SK-N-SH (cell line): Measurements from ENCODE around the gene BAIAP3. TPM values are rescaled to one million over a fixed set of nuclear protein-coding genes. Genes with fewer than 3 reads are reported as not detected.

Source experiments
- CTCF ChIA-PET: fragments of 300-600, 350-600 bp; formaldehyde crosslinking; extraction: SDS; loops from one replicate; lab custom pipeline; 2021; lab: Yijun Ruan, JAX
- POLR2A ChIA-PET: fragments of 350-600 bp; sonication (Branson Sonifier 250); formaldehyde crosslinking; extraction: SDS; loops from one replicate; lab custom pipeline; 2020; ENCODE audit warnings: antibody characterized with exemption, inconsistent platforms; lab: Yijun Ruan, JAX
- DNase-seq: peaks from one replicate; pipeline ENCODE4 v3.0.0; 2012
- H2AFZ ChIP-seq: fragments of 200-600 bp; sonication (generic); 2 replicates; pipeline ENCODE4 v1.8.1; 2016; ENCODE audit warnings: antibody characterized with exemption, mild to moderate bottlenecking, low read depth
- H3F3A ChIP-seq: fragments of 200-600 bp; sonication (generic); replicated peaks from 2 replicates; pipeline ENCODE3; 2016; ENCODE audit warnings: antibody characterized with exemption, mild to moderate bottlenecking; ENCODE audit not compliant: insufficient read depth
- H3K27ac ChIP-seq, 2 experiments: fragments of 200-500 bp in 1 of 2; fragments of 200-600 bp in 1 of 2; sonication (Bioruptor generic) in 1 of 2; sonication (generic), shearing (Covaris generic) in 1 of 2; 2 replicates each; pipeline versions ENCODE4 v1.5.1 to v1.6.1; 2014 to 2016; ENCODE audit warnings: low read depth in 2 of 2, inconsistent platforms in 1 of 2, low read length in 1 of 2, mild to moderate bottlenecking in 1 of 2, mixed read lengths in 1 of 2
- H3K27me3 ChIP-seq: fragments of 200-600 bp; sonication (generic), shearing (Covaris generic); 2 replicates; pipeline ENCODE4 v1.6.1; 2016; ENCODE audit warnings: mixed run types; ENCODE audit not compliant: insufficient read depth
- H3K36me3 ChIP-seq, 2 experiments: fragments of 200-500 bp in 1 of 2; fragments of 200-600 bp in 1 of 2; sonication (Bioruptor generic) in 1 of 2; sonication (generic) in 1 of 2; replicated peaks in 1 of 2; 2 replicates each; pipeline versions ENCODE3 to v1.5.1; 2014 to 2016; ENCODE audit warnings: low read length in 1 of 2, mild to moderate bottlenecking in 1 of 2; ENCODE audit not compliant: insufficient read depth in 2 of 2, control insufficient read depth in 1 of 2
- H3K4me1 ChIP-seq, 2 experiments: fragments of 200-500 bp in 1 of 2; fragments of 200-600 bp in 1 of 2; sonication (Bioruptor generic) in 1 of 2; sonication (generic), shearing (Covaris generic) in 1 of 2; 2 replicates each; pipeline versions ENCODE4 v1.5.1 to v1.6.1; 2014 to 2016; ENCODE audit warnings: low read depth in 1 of 2, low read length in 1 of 2, mixed run types in 1 of 2; ENCODE audit not compliant: insufficient read depth in 2 of 2, control insufficient read depth in 1 of 2
- H3K4me2 ChIP-seq: fragments of 200-600 bp; sonication (generic), shearing (Covaris generic); 2 replicates; pipeline ENCODE4 v1.6.1; 2017; ENCODE audit warnings: mixed run types
- H3K4me3 ChIP-seq, 2 experiments: fragments of 200-500 bp in 1 of 2; fragments of 200-600 bp in 1 of 2; sonication (Bioruptor generic) in 1 of 2; sonication (generic), shearing (Covaris generic) in 1 of 2; 2 replicates each; pipeline versions ENCODE4 v1.5.1 to v1.8.1; 2014 to 2016; ENCODE audit warnings: low read depth in 2 of 2, inconsistent platforms in 1 of 2, low read length in 1 of 2, mild to moderate bottlenecking in 1 of 2, mixed read lengths in 1 of 2, moderate library complexity in 1 of 2
- H3K79me2 ChIP-seq: fragments of 200-600 bp; sonication (generic); 2 replicates; pipeline ENCODE4 v1.8.1; 2017; ENCODE audit warnings: mild to moderate bottlenecking; ENCODE audit not compliant: insufficient read depth
- H3K9ac ChIP-seq: fragments of 200-600 bp; sonication (generic); 2 replicates; pipeline ENCODE4 v1.6.1; 2017; ENCODE audit warnings: mixed run types
- H3K9me2 ChIP-seq: fragments of 200-600 bp; sonication (generic); 2 replicates; pipeline ENCODE4 v1.6.1; 2017; ENCODE audit warnings: mixed run types
- H3K9me3 ChIP-seq: fragments of 200-600 bp; sonication (generic); 2 replicates; pipeline ENCODE4 v1.6.1; 2017; ENCODE audit warnings: mixed run types, mild to moderate bottlenecking, moderate library complexity
- H4K20me1 ChIP-seq: fragments of 200-600 bp; sonication (generic); 2 replicates; pipeline ENCODE4 v1.6.1; 2017; ENCODE audit warnings: mild to moderate bottlenecking, mixed run types; ENCODE audit not compliant: insufficient read depth
- CHD2 ChIP-seq: fragments of 150-350 bp; IDR thresholded peaks from 2 replicates; pipeline ENCODE4 v1.6.1; 2018; ENCODE audit warnings: low read length; ENCODE audit not compliant: partially characterized antibody
- ELF1 ChIP-seq: IDR thresholded peaks from 2 replicates; pipeline ENCODE4 v1.4.0; 2012
- EP300 ChIP-seq, 2 experiments: IDR thresholded peaks; 2 replicates each; pipeline versions ENCODE4 v1.4.0 to v1.6.1; 2012; ENCODE audit warnings: borderline replicate concordance in 1 of 2, low read depth in 1 of 2, low read length in 1 of 2
- FOSL2 ChIP-seq: IDR thresholded peaks from 2 replicates; pipeline ENCODE4 v1.4.0; 2012; ENCODE audit warnings: low read depth, mild to moderate bottlenecking, moderate library complexity, borderline replicate concordance
- FOXJ3 ChIP-seq: sonication (generic); formaldehyde crosslinking; IDR thresholded peaks from 2 replicates; pipeline ENCODE4 v1.5.1; 2020; ENCODE audit warnings: mild to moderate bottlenecking, missing genetic modification reagents
- GABPA ChIP-seq: IDR thresholded peaks from 2 replicates; pipeline ENCODE4 v1.4.0; 2012; ENCODE audit warnings: low read depth, mild to moderate bottlenecking
- IRF3 ChIP-seq: fragments of 150-350 bp; IDR thresholded peaks from 2 replicates; pipeline ENCODE4 v1.6.1; 2016; ENCODE audit warnings: mild to moderate bottlenecking, low read depth, low read length
- JUND ChIP-seq: IDR thresholded peaks from 2 replicates; pipeline ENCODE4 v1.4.0; 2012
- NRF1 ChIP-seq: IDR thresholded peaks from 2 replicates; pipeline ENCODE4 v1.6.1; 2012; ENCODE audit warnings: low read depth, mild to moderate bottlenecking, low read length
- POLR2AphosphoS5 ChIP-seq: IDR thresholded peaks from 2 replicates; pipeline ENCODE4 v1.6.1; 2012; ENCODE audit warnings: low read depth, low read length
- RCOR1 ChIP-seq: fragments of 150-350 bp; IDR thresholded peaks from 2 replicates; pipeline ENCODE4 v1.6.1; 2017; ENCODE audit warnings: antibody characterized with exemption, low read length
- RFX5 ChIP-seq: IDR thresholded peaks from 2 replicates; pipeline ENCODE4 v1.6.1; 2012; ENCODE audit warnings: mild to moderate bottlenecking, improper control_type of control experiment, low read length
- RXRA ChIP-seq: IDR thresholded peaks from 2 replicates; pipeline ENCODE4 v1.4.0; 2012; ENCODE audit warnings: low read depth, mild to moderate bottlenecking, borderline replicate concordance
- SMC3 ChIP-seq: IDR thresholded peaks from 2 replicates; pipeline ENCODE4 v1.6.1; 2012; ENCODE audit warnings: low read depth, low read length, improper control_type of control experiment
- TAF1 ChIP-seq: IDR thresholded peaks from 2 replicates; pipeline ENCODE4 v1.6.1; 2012; ENCODE audit warnings: low read depth, mild to moderate bottlenecking, low read length, moderate library complexity, borderline replicate concordance
- TCF12 ChIP-seq: IDR thresholded peaks from 2 replicates; pipeline ENCODE4 v1.4.0; 2012
- WGBS: methylation state at CpG from one replicate; pipeline ENCODE4 v1.1.6; 2017; ENCODE audit warnings: low lambda C conversion rate; 5-methylcytosine and 5-hydroxymethylcytosine counted together
- polyA plus RNA-seq, 3 experiments: library from polyadenylated mRNA; depleted of rRNA; stranded (reverse); fragments of >200 nt; gene quantifications; 2 replicates each; pipeline ENCODE4 v1.2.3, GENCODE V29; 2012
- TF ChIP-seq, protein P1 (sequence below): fragments of 150-350 bp; IDR thresholded peaks from 2 replicates; pipeline ENCODE4 v1.6.1; 2017; ENCODE audit warnings: antibody characterized with exemption, low read length, low read depth, borderline replicate concordance
- TF ChIP-seq, protein P2 (sequence below): IDR thresholded peaks from 2 replicates; pipeline ENCODE4 v1.4.0; 2012; ENCODE audit warnings: low read depth, borderline replicate concordance

BAIAP3 gene
- polyA plus RNA-seq, 1 of the 3 experiments (the other 2 are of a cell fraction), result 1.1 TPM

DNA sequence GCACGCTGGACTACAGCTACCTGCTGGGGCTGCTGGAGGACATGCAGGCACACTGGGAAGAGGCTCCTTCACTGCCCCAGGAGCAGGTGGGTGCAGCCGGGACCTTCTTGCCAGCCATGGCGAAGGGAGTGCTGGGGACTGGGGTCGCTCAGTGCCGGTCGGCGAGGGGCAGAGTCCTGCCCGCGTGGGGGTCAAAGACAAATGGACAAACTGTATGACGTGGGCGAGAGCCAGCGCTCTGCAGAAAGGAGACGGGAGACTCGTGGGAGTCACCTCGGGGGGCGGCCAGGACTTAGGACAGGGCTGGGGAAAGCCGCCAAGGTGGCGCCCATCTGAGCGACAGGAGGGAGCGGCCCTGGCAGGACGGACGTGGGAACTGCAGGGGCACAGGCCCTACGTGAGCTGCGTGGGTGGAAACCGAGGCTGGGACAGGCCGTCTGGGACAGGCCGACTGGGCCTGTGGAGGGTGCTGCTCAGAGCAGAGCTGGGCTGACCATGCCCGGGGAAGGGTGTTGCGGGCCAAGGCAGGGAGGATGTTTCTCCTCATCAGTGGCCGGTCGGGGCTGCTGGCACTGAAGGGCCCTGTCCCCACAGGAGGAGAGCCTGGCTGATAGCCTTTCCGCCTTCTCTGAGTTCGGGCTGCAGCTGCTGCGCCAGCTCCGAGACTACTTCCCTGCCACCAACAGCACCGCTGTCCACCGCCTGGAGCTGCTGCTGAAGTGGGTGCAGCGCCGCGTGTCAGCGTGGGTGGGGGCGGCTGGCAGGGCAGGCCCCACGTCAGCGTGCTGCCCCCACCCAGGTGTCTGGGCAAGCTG is 10.2 kb downstream of the BAIAP3 start:
- H3K9me3 ChIP-seq, result no peaks in the 10 kb centered on the region
- H2AFZ ChIP-seq, result no peak overlapping the region; the same call in 1 of the 2 replicates
- no peak overlapping the region for H3K9ac ChIP-seq
- CTCF ChIA-PET, result interaction anchor here (0.6 to 2.6 kb wide), 7 partner anchors 12 to 78 kb away, joined by 3 to 9 read pairs (median 4); no protein-coding TSS in a partner anchor
- no peaks in the 10 kb centered on the region for H3F3A ChIP-seq
- TF ChIP-seq IRF3 (no peak), FOSL2 (no peak), EP300 (IDR thresholded peaks at IDR 0.05; ENCODE audit: borderline replicate concordance in 1 of 2, low read depth in 1 of 2, low read length in 1 of 2) (no peak), TAF1 (no peak), TCF12 (no peak), GABPA (no peak), POLR2AphosphoS5 (no peak), RCOR1 (no peak), FOXJ3 (no peak)
- TF ChIP-seq, protein P1, sequence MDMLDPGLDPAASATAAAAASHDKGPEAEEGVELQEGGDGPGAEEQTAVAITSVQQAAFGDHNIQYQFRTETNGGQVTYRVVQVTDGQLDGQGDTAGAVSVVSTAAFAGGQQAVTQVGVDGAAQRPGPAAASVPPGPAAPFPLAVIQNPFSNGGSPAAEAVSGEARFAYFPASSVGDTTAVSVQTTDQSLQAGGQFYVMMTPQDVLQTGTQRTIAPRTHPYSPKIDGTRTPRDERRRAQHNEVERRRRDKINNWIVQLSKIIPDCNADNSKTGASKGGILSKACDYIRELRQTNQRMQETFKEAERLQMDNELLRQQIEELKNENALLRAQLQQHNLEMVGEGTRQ, result no peak
- TF ChIP-seq, protein P2, sequence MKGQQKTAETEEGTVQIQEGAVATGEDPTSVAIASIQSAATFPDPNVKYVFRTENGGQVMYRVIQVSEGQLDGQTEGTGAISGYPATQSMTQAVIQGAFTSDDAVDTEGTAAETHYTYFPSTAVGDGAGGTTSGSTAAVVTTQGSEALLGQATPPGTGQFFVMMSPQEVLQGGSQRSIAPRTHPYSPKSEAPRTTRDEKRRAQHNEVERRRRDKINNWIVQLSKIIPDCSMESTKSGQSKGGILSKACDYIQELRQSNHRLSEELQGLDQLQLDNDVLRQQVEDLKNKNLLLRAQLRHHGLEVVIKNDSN, result no peak
- TF ChIP-seq, all 33 proteins: peak for 0
- DNase-seq, result no peak
- Histone ChIP-seq H3K27me3 (peaks cover 15% of the 10 kb centered on the region), H3K27ac (no peak overlapping the region), H4K20me1 (no peaks in the 10 kb centered on the region), H3K79me2 (no peaks in the 10 kb centered on the region), H3K36me3 (peaks cover 0 to 8% of the 10 kb centered on the region in 2 experiments), H3K4me1 (peaks cover 0 to 18% of the 10 kb centered on the region in 2 experiments; a peak in 1 of 4 replicates), H3K4me3 (peak overlapping the region; percentile 41 to 51), H3K4me2 (peak overlapping the region; percentile 73), H3K9me2 (no peaks in the 10 kb centered on the region)
- POLR2A ChIA-PET, result no interaction called here
- 3% methylated on average over 20 of the region's 44 CpGs for WGBS

DNA sequence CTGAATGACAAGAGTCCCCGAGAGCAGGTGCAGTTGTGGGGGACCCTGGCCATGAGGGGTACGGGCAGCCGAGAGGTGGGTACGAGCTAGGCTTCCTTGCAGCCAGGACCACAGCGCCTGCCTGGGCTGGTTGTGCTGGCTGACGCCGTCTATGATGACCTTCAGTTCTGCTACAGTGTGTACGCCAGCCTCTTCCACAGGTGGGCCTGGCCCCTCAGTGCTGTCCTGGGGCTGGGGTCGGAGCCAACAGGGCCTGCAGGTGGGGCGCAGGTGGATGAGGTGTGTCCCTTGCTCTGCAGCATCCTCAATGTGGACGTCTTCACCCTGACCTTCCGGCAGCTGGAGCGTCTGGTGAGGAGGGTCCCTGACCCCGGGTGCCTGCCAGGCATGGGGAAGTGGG is 11.1 kb downstream of the BAIAP3 start:
- Histone ChIP-seq H3K9me2 (no peaks in the 10 kb centered on the region), H3K27ac (no peak overlapping the region), H3K79me2 (no peaks in the 10 kb centered on the region), H3K9me3 (no peaks in the 10 kb centered on the region), H4K20me1 (no peaks in the 10 kb centered on the region), H3K27me3 (peaks cover 15% of the 10 kb centered on the region), H3K36me3 (peaks cover 0 to 17% of the 10 kb centered on the region in 2 experiments), H3F3A (no peaks in the 10 kb centered on the region), H3K9ac (no peak overlapping the region), H3K4me3 (no peak overlapping the region), H3K4me1 (peaks cover 0 to 18% of the 10 kb centered on the region in 2 experiments; a peak in 1 of 4 replicates), H3K4me2 (no peak overlapping the region), H2AFZ (no peak overlapping the region)
- ChIA-PET POLR2A (interaction anchor here (1.3 kb wide), 1 partner anchor 76 kb away, joined by 4 read pairs; the partner anchor contains the start of gene UQCC4), CTCF (interaction anchor here (1.0 to 2.6 kb wide), 5 partner anchors 11 to 36 kb away, joined by 3 to 9 read pairs (median 4); partner anchors contain the start of gene BAIAP3)
- TF ChIP-seq, protein P2, result no peak
- TF ChIP-seq ELF1, result no peak
- no peak for TF ChIP-seq CHD2
- no peak for TF ChIP-seq NRF1
- no peak for TF ChIP-seq TAF1
- TF ChIP-seq RXRA, result no peak
- no peak for TF ChIP-seq JUND
- TF ChIP-seq SMC3, result no peak
- TF ChIP-seq RCOR1, result no peak
- no peak for TF ChIP-seq RFX5
- TF ChIP-seq FOXJ3, result no peak
- TF ChIP-seq GABPA, result no peak
- WGBS, result 59% methylated on average over 10 of the region's 14 CpGs
- no peak for DNase-seq
